ENCODE results near the gene OGFRL1. TPM values are rescaled to one million over a fixed set of nuclear protein-coding genes. Genes with fewer than 3 reads are reported as not detected.

The OGFRL1 gene
- total and polyA plus RNA-seq, 9 of the 15 experiments (the other 6 are each of a cell fraction or from before 2014, with no cell fraction given), result 0.01 to 0.07 (median 0.03) TPM

- H3K4me2 ChIP-seq (ENCODE audit: insufficient read depth, low read length), result no peak overlapping the region
- H3K27ac ChIP-seq (ENCODE audit: extremely low read depth, low read depth, low read length), result no peak overlapping the region
- no peak for ATAC-seq
- H3K79me2 ChIP-seq (ENCODE audit: control insufficient read depth, insufficient read depth, low read length), result no peaks in the 10 kb centered on the region
- no peaks in the 10 kb centered on the region for H3K9me3 ChIP-seq (replicated peaks; ENCODE audit: control insufficient read depth, insufficient read depth, low read depth, low read length)
- no peak overlapping the region for H3K4me3 ChIP-seq
- POLR2A ChIA-PET, result interaction anchor here (0.6 kb wide), 1 partner anchor 1168 kb away, joined by 3 read pairs; no protein-coding TSS in a partner anchor
- in situ Hi-C loops (cut with MboI) (no loop called here), intact Hi-C loops (cut with micrococcal nuclease) (no loop called here)
- H3K4me1 ChIP-seq (replicated peaks in 1 of 2; ENCODE audit: control insufficient read depth in 2 of 2, insufficient read depth in 2 of 2, low read length in 2 of 2), result no peaks in the 10 kb centered on the region
- no TSS peak for BruUV-seq (replicated peaks)
- H3K9ac ChIP-seq (ENCODE audit: insufficient read depth in 1 of 2, low read depth in 2 of 2, low read length in 2 of 2), result no peak overlapping the region
- H3K9me1 ChIP-seq (ENCODE audit: control insufficient read depth, insufficient read depth, low read length), result no peaks in the 10 kb centered on the region
- FAIRE-seq, result no peak
- no peaks in the 10 kb centered on the region for H4K20me1 ChIP-seq (replicated peaks; ENCODE audit: control insufficient read depth, insufficient read depth, low read length)
- DNase-seq (ENCODE audit: extremely low read depth in 1 of 4, low spot score in 3 of 4), result no peak
- no peaks in the 10 kb centered on the region for H3K27me3 ChIP-seq (ENCODE audit: control insufficient read depth in 2 of 2, insufficient read depth in 2 of 2, low read length in 2 of 2)
- WGBS (ENCODE audit: insufficient coverage, low coverage, missing lambda C conversion rate), result 0% methylated on average over 2 of the region's 2 CpGs
- no peaks in the 10 kb centered on the region for H3K36me3 ChIP-seq (ENCODE audit: control insufficient read depth, insufficient read depth, low read length)
- CTCF ChIA-PET (ENCODE audit: low intra/inter-chr PET ratio), result no interaction called here
- H2AFZ ChIP-seq (ENCODE audit: low read depth, low read length), result no peak overlapping the region
- TF ChIP-seq KLF13 (tag; IDR thresholded peaks at IDR 0.05; ENCODE audit: borderline replicate concordance, low read depth), result no peak
- no peak for TF ChIP-seq TCF15 (CRISPR knock-in tag; IDR thresholded peaks at IDR 0.05)
- no peak for TF ChIP-seq RBM15 (IDR thresholded peaks at IDR 0.05; ENCODE audit: insufficient read depth, low read length)
- TF ChIP-seq ESRRA (IDR thresholded peaks at IDR 0.05; ENCODE audit: borderline replicate concordance, low read depth), result no peak
- TF ChIP-seq ZBTB33 (CRISPR knock-in tag; IDR thresholded peaks at IDR 0.05), result no peak
- TF ChIP-seq KLF6 (CRISPR knock-in tag; IDR thresholded peaks at IDR 0.05; ENCODE audit: borderline replicate concordance), result no peak
- TF ChIP-seq ZNF280B (CRISPR knock-in tag; IDR thresholded peaks at IDR 0.05), result no peak
- TF ChIP-seq ZNF133 (CRISPR knock-in tag; IDR thresholded peaks at IDR 0.05), result no peak
- no peak for TF ChIP-seq DLX4 (CRISPR knock-in tag; IDR thresholded peaks at IDR 0.05)
- TF ChIP-seq HINFP (tag; conservative IDR thresholded peaks at IDR 0.05; ENCODE audit: low read depth), result no peak
- no peak for TF ChIP-seq THAP7 (CRISPR knock-in tag; IDR thresholded peaks at IDR 0.05)
- no peak for TF ChIP-seq CCNT2 (IDR thresholded peaks at IDR 0.05; ENCODE audit: borderline replicate concordance, extremely low read depth, insufficient read length, low read depth, low read length)
- no peak for TF ChIP-seq PKNOX1 (IDR thresholded peaks at IDR 0.05)
- no peak for TF ChIP-seq SMAD2 (IDR thresholded peaks at IDR 0.05; ENCODE audit: low read depth, low read length)
Observed at GRCh38 chr6:71280701-71281100, 7.9 kb upstream of the OGFRL1 start.
